NCI-H2196 treated with DMSO at 0.1 percent for 48 hours (cell line): ENCODE data around the gene KIF1C.
"Not testable (repeated sequence)": the region's sequence is repeated elsewhere in the genome, so short reads cannot be mapped to it uniquely, and the experiment has no call there.

Source experiments
- DNase-seq: peaks from one replicate; lab custom pipeline; 2025; ENCODE audit not compliant: unreplicated experiment; lab: John Stamatoyannopoulos, UW

The KIF1C gene

DNA sequence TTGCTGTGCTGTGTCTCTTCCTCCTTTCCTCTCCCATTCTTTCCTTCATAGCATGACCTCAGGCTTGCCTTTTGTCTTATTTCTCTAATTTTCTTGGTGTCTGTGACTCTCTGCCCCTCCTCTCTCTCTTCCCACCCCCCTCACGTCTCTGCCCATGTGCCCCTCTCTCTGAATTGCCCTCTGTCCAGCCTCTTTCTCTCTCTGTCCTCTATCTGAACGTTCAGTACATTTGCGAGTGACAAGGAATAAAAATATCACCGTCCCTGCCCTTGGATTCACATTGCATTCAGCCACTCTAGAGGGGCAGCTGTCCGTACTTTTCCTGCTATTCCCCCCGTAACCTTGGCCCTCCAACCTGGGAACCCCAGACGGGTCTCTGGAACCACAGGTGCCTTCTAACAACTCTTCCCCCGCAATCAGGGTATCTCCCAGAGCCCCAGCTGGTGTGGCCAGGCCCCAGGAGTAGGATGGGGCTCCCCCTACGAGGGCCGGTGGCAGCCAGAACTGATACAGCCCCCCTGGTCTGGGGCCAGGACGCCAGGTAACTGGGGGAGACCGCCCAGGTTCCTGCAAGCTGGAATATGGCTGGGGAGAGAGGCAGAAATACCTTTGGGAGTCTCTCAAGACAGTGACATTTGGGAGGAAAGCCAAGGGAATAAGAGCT lies 1.8 kb downstream of the KIF1C start:
- no peak for DNase-seq

DNA sequence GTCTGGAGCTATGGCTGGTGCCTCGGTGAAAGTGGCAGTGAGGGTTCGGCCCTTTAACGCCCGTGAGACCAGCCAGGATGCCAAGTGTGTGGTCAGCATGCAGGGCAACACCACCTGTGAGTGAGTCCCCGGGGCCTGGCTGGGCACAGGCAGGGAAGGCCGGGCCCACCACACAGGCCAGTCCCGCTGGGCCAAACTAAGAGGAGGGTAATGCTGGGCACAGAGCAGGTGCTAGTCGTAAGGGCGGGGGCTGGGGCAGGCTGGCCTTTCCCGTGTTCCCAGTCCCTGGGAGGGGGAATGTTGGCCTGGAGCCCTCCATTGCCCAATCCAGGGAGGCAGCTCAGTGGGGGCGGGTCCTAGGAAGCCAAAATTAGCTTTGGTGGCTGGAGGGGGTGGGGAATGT lies 2.5 kb downstream of the KIF1C start:
- DNase-seq = no peak

DNA sequence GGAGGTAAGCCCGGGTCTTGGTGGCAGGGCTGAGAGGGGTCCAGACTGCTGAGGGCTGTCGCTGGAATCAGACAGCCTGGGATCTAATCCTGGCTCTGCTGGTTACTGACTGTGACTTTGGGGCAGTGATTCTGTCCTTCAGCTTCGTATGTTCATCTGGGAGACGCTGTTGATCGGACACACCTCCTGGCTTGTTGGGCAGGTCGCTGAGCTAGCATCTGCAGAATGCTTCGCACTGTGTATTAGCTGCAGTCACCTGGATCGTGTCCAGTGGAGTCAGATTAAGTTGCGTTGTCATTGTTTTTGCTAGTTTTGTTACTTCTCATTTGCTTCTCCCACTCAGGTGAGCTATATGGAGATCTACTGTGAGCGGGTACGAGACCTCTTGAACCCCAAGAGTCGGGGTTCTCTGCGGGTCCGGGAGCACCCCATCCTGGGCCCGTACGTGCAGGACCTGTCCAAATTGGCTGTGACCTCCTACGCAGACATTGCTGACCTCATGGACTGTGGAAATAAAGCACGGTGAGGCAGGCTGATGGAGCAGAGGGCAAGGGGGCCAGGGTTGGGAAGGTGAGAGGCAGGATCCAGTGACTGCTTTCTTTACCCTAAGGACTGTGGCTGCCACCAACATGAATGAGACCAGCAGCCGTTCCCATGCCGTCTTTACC lies 4.5 kb downstream of the KIF1C start:
- DNase-seq = no peak

DNA sequence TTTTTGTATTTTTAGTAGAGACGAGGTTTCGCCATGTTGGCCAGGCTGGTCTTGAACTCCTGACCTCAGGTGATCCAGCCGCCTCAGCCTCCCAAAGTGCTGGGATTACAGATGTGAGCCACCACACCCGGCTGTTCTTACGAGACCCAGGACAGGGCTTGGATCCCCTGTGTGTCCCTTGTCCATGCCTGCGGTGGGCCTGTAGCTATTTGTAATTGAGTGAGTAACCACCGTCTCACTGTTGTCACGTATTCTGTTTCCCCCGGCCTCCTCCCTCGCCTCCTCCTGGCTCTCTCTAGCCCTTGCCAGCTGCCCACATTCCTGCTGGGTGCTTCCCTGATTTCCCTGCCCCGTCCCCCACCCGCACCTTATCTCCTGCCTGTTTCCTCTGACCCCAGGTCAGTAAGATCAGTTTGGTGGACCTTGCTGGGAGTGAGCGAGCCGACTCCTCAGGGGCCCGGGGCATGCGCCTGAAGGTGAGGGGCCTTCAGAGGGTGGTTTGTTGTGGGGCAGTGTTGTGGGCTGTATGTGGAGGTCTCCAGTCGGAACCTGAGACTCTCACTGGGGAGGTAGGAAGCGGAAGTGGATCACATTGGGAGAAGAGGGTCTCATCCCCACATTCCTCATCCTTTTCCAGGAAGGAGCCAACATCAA lies 5.6 kb downstream of the KIF1C start:
- no peak for DNase-seq

DNA sequence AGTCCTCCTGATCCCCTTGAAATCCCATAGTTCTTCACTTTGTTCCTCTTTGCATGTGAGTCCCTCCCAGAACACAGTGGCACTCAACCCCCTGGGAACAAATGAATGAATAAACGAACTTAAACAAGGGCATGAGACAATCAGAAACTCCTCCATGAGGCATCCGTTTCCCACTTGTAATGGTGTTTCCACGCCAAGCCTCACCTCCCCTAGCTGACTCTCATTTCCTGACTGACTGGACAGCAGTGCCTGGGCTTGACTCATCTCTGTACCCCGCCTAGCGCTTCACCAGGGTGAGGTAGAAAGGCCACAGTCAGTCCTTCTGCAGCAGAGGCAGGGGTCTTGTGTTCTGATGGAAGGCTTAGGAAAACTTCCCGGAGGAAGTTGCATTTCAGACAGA lies 14.2 kb downstream of the KIF1C start:
- no peak for DNase-seq

DNA sequence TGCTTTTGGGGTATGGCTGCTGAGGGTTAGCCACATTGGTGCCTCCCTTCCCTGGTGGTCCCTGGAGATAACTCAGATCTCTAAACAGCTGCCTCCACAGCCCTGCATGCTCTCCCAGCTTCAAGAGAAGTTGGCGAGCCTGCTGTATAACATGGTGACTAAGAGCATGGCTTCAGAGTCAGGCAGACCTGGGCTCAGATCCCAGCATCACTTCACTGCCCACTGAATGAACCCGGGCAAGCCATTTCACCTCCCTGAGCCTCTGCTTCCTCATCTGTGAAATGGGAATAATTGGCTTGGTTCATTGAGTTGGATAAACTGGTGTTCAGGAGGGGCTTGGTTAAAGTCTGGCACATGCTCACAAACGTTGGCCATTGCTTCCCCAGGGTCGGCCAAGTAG lies 16.6 kb downstream of the KIF1C start:
- DNase-seq = no peak

DNA sequence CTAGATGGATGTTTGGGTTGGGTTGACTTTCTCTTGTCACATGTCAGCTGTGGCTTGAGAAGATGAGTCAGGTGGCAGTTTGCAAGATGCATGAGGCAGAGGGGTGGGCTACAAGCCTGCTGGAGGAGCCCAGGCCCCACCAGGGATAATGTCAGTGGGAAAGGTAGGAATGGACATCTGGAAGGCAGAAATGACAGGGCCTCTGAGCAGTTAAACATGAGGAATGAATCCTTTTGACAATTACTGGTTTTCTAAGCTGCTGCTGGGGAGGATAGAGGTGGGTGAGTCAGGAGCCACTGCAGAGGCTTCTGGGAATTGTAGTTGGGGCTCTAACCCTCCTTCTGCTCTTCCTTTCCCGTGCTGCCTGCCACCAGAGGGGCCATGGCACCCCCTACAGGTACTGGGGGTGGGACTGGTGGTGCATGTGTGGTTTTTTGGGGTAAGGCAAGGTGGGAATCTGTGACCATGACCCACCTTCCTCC lies 21.8 kb downstream of the KIF1C start:
- DNase-seq = no peak

DNA sequence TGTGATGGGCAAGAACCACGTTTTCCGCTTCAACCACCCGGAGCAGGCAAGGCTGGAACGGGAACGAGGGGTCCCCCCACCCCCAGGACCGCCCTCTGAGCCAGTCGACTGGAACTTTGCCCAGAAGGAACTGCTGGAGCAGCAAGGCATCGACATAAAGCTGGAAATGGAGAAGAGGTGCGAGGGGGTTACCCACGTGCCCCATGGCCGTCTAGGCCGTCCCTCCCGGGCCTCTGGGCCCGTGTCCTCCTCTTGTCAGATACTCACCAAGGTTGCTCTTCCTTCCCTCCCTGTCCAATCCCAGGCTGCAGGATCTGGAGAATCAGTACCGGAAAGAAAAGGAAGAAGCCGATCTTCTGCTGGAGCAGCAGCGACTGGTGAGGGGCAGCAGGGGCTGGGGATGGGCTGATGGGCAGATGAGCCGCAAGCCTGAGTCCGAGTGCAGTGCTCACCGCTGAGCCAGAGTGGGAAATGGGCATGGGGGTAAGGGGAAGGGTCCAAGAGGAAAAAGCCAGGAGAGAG lies 22.8 kb downstream of the KIF1C start:
- DNase-seq = no peak

DNA sequence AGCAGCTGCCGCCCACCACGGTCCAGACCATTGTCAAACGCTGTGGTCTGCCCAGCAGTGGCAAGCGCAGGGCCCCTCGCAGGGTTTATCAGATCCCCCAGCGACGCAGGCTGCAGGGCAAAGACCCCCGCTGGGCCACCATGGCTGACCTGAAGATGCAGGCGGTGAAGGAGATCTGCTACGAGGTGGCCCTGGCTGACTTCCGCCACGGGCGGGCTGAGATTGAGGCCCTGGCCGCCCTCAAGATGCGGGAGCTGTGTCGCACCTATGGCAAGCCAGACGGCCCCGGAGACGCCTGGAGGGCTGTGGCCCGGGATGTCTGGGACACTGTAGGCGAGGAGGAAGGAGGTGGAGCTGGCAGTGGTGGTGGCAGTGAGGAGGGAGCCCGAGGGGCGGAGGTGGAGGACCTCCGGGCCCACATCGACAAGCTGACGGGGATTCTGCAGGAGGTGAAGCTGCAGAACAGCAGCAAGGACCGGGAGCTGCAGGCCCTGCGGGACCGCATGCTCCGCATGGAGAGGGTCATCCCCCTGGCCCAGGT lies 24.5 kb downstream of the KIF1C start:
- no peak for DNase-seq

DNA sequence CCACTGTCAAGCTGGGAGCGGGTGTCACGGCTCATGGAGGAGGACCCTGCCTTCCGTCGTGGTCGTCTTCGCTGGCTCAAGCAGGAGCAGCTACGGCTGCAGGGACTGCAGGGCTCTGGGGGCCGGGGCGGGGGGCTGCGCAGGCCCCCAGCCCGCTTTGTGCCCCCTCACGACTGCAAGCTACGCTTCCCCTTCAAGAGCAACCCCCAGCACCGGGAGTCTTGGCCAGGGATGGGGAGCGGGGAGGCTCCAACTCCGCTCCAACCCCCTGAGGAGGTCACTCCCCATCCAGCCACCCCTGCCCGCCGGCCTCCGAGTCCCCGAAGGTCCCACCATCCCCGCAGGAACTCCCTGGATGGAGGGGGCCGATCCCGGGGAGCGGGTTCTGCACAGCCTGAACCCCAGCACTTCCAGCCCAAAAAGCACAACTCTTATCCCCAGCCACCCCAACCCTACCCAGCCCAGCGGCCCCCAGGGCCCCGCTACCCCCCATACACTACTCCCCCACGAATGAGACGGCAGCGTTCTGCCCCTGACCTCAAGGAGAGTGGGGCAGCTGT lies 25.9 kb downstream of the KIF1C start:
- no peak for DNase-seq

DNA sequence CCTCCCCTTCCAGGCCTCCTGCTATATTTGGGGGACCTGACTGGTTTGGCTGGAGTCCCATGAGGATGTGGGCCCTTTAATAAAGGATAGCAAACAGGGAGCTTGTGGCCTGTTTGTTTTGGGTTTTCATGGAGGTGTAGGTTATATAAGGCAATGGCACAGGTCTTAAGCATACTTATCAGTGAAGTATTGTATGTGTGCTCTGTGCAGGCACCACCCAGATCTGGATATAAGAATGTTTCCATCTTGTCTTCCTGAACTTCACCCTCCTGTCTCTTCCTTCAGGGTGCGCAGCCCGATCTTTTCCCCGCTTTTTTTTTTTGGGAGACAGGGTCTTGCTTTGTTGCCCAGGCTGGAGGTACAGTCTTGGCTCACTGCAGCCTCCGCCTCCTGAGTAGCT lies 26.9 kb downstream of the KIF1C start:
- DNase-seq = no peak

DNA sequence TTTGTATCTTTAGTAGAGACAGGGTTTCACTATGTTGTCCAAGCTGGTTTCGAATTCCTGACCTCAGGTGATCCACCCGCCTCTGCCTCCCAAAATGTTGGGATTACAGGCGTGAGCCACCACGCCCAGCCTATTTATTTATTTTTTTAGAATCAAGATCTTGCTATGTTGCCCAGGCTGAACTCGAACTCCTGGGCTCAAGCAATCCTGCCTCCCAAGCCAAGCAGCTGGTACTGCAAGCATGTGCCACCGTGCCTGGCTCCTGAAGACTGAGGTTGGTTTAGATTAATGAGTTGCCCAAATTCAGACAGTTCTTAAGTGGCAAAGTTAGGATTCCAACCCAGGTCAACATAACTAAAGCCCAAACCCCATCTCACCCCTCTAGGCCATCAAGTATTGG lies 29.5 kb downstream of the KIF1C start:
- DNase-seq = no peak

DNA sequence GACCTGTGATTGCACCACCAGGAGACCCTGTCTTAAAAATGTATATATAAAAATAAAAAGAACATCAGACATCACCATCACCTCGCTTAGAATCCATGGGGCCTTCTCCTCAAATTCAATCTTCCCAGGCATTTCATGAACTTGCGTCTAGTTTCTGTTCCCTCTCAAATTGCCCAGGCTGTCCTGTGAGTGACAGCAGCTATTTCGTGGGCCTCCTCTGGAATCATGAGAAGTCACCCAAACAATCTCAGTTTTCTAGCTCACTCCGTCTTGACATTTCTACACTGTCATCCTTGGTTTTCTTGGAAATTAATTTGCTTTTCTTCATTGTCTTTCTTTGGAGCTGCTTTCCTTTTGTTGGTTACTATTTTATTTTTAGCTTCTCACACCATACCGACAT lies 30.2 kb downstream of the KIF1C start:
- DNase-seq = no peak

DNA sequence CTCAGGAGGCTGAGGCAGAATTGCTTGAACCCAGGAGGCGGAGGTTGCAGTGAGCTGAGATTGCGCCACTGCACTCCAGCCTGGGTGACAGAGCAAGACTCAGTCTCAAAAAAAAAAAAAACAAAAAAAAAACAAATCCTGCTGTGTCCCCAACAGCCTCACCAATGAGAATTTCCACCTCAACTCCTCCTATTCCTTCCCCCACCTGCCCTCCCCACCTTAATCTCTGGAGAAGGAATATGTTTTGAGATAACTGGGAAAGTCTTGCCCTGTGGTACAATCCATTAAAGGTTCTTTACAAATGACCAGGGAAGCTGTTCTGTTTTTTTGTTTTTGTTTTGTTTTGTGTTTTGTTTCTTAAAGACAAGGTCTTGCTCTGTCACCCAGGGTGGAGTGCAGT lies 32.4 kb downstream of the KIF1C start:
- DNase-seq = not testable (repeated sequence)

DNA sequence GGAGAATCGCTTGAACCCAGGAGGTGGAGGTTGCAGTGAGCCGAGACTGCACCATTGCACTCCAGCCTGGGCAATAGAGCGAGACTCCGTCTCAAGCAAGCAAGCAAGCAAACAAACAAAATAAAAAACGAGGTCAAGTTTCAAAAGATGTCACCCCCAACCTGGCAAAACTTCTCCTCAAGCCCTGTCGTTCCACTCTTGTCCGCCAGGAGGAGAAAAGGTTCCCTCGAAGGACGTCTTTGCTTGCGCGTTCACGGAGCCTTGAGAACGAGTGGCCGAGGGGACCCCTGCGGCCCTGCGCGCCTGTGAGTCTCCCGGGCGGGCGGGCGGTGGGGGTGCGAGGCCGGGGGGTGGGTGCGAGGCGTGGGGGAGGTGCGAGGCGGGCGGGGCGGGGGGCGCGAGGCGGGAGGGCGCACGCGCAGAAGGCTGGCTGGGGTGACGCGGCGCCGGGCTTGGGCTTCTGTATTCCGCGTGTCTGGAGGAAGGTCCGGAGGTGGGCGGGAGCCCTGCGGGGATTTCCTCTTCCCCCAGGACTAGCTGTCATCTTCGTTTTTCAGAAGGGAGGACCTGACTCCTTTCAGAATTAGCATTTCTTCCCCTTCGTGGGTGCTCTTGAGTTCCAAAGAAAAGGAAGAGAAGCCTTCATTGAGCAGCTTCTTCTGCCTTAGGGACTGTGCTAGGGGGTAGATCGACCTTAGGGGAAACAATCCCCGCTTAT lies 33.8 kb downstream of the KIF1C start:
- DNase-seq = peak; percentile 43

DNA sequence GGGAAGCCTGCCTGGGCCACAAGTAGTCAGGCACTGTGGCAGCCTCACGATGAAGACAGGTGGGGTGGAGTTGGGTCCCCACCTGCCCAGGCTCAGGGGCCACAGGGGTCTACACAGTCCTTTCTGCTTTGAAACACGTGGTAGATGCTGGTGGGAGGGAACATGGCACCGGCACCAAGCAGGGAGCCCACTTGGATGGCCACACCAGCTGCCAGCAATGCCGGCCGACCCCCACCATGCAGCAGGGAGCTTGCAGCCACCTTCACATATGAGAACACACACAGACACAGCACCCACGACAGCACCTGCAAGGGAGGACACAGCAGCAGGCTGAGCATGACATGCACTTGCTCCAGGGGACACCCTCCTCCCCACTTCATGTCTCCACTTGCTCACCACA lies 35.1 kb downstream of the KIF1C start:
- no peak for DNase-seq

DNA sequence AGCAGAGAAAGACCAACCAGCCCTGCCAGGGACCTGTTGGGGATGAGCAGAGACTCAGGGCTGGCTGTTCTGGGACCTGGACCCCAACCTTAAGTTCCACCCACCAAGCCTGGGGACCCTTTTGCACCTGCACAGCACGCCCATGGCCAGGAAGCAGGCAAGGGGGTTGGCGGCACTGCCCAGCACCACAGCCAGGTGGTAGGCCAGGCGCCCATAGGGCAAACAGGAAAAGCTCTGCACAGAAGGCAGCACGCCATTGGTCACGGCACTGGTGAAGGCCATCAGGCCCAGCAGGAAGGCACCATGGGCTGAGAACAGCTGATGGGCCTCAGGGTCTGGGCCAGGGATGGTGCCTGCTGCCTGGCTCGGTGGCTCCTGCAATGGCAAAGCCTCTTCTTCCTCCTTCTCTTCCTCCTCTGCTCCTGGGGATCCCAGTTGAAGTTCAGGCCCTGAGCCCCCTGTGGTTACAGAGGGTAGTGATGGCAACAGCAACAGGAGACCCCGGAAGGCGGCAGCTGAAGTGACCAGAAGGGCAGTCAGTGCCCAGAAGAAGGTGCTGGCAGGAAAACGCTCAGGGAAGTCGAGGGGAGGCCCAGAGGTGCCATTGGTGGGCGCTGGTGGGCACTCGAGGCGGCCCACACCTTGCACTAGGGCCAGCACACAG lies 35.7 kb downstream of the KIF1C start:
- no peak for DNase-seq

DNA sequence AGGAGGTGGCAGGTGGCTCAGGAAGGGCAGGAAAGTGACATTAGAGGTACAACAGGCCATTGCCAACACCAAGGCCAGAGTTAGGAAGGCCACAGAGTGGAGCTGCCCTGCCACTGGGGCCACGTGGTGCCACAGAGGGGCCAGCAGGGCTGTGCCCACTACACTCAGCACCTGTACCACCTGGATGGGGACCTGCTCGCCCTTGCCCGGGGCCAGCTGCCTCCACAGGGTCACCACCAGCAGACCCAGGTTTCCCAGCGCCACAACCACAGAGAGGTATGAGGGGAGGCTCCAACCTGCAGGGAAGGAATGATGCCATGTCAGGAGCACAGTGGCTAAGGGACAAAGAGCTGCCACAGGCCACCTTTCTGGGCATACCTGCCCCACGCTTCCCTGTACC lies 36.3 kb downstream of the KIF1C start:
- no peak for DNase-seq

DNA sequence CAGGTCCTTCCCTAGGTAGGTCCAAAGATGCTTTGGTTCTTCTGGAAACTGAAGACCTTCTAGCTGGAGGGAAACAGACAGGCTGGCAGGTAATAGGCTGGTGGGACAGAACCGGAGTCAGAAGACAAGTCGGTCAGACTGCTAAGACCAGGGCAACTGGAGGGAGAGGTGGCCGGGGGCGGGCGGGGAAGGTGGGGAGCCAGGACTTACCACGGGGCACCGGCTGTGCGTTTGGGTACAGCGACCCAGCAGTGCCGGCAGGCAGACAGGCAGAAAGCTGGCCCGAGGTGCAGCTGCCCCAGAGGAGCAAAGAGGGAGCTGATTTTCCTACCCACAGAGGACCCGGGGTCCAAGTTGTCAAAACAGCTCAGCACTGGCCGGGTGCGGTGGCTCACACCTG lies 36.9 kb downstream of the KIF1C start:
- no peak for DNase-seq

DNA sequence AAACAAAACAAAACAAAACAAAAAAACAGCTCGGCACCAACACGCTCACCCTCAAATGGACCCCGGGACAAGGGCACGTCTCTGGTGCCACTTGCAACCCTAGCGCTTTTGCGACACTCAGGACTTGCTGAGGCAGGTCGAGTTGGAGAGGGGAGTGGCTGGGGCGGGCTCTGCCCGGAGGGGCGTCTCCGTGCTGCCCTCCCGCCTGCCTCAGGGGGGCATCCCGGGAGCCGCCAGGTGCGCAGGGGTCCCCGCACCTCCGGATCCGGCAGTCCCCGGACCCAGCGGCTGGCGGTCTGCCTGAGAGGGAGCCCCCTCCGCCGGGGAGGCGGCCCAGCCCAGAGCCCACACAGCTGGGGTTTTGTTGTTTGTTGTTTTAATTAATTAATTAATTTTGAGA lies 37.6 kb downstream of the KIF1C start, which contains the start of gene SLC52A1:
TSS of gene SLC52A1 (minus strand) at position 112 of the 400 bp plus-strand sequence. CDS start 820 bp downstream, outside the sequence.
- DNase-seq = no peak
